Smooth muscle cell (in vitro differentiated cells): ENCODE measurements around the gene CCDC50. TPM values are rescaled to one million over a fixed set of nuclear protein-coding genes. Genes with fewer than 3 reads are reported as not detected.

Experiments used
- polyA plus RNA-seq: library from polyadenylated mRNA; unstranded; fragments of >200 nt; fragmentation: Nextera tagmentation; extraction: Ambion mirVana; gene quantifications from 2 replicates; pipeline ENCODE4 v1.2.1, GENCODE V29; 2016
- total RNA-seq: library from RNA; depleted of rRNA; stranded (reverse); fragments of >200 nt; gene quantifications from 2 replicates; pipeline ENCODE4 v1.2.3, GENCODE V29; 2014

Gene CCDC50
- total and polyA plus RNA-seq, 2 experiments from 2014 or later, result 31.7 to 53.9 TPM

Other genes starting within 250 kb of the CCDC50 start
- gene OSTN, start 130.2 kb upstream of the CCDC50 start, total RNA-seq, result 0.13 and 0.40 TPM in 2 replicates
- gene OSTN, start 130.2 kb upstream of the CCDC50 start, polyA plus RNA-seq, result 1.3 TPM in 1 of 2 replicates, not detected in the other
- 0.13 and 1.1 TPM in 2 replicates for gene UTS2B, start 1.1 kb downstream of the CCDC50 start, total RNA-seq
- 0.56 TPM in 1 of 2 replicates, not detected in the other for gene UTS2B, start 1.1 kb downstream of the CCDC50 start, polyA plus RNA-seq
- not detected in 2 replicates for gene PYDC2, start 131.8 kb downstream of the CCDC50 start, total RNA-seq
- not detected in 2 replicates for gene PYDC2, start 131.8 kb downstream of the CCDC50 start, polyA plus RNA-seq